ENCODE data around the gene FAM81B. TPM values are rescaled to one million over a fixed set of nuclear protein-coding genes. Genes with fewer than 3 reads are reported as not detected.

Gene FAM81B
- total RNA-seq, 1 experiment from 2014 or later = not detected

DNA sequence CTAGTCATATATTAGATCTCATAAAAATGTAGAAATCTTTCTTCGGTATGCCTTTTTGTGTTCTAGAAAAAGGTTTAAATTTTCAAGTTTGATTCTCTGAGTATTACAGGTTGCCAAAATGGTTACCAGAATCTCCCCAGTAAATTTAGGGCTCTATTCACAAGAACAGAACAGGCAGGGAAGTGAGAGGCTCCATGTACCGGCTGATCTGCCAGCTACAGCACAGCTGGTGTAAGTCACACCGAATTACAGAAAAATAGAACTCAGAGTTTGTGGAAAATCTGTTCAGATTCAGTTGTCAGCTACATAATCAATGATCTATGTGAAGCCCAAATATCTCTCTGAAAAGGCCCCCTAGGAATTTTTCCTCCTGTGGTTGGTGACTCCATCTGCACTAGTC is 10.5 kb downstream of the FAM81B start (continued):
- TF ChIP-seq, protein P1, sequence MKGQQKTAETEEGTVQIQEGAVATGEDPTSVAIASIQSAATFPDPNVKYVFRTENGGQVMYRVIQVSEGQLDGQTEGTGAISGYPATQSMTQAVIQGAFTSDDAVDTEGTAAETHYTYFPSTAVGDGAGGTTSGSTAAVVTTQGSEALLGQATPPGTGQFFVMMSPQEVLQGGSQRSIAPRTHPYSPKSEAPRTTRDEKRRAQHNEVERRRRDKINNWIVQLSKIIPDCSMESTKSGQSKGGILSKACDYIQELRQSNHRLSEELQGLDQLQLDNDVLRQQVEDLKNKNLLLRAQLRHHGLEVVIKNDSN (CRISPR knock-in tag; IDR thresholded peaks at IDR 0.05) = no peak
- TF ChIP-seq FOXJ3 (CRISPR knock-in tag; IDR thresholded peaks at IDR 0.05; ENCODE audit: borderline replicate concordance) = no peak
- no peak for TF ChIP-seq KAT7 (CRISPR knock-in tag; IDR thresholded peaks at IDR 0.05; ENCODE audit: borderline replicate concordance)

GRCh38 chr5:95403996-95404395 is 12.8 kb downstream of the FAM81B start:
- Mint-ChIP-seq H3K4me1 (peaks cover 23% of the 10 kb centered on the region), H3K4me3 (no peak overlapping the region), H3K36me3 (no peaks in the 10 kb centered on the region), H3K27me3 (ENCODE audit: low read depth) (no peaks in the 10 kb centered on the region), H3K27ac (no peak overlapping the region), H3K9me3 (peaks cover 15% of the 10 kb centered on the region)
- DNase-seq (ENCODE audit: low spot score) (no peak), ATAC-seq (no peak)
- TF ChIP-seq STAT6 (CRISPR knock-in tag; conservative IDR thresholded peaks at IDR 0.05; ENCODE audit: low read depth) (no peak), SOX15 (CRISPR knock-in tag; IDR thresholded peaks at IDR 0.05) (no peak), ZBTB43 (CRISPR knock-in tag; IDR thresholded peaks at IDR 0.05) (no peak), NR3C1 (CRISPR knock-in tag; conservative IDR thresholded peaks at IDR 0.05; ENCODE audit: low read depth) (no peak), TCF7 (CRISPR knock-in tag; IDR thresholded peaks at IDR 0.05; ENCODE audit: low read depth) (no peak), ELF4 (CRISPR knock-in tag; IDR thresholded peaks at IDR 0.05; ENCODE audit: low read depth) (no peak)
- TF ChIP-seq, protein P2, sequence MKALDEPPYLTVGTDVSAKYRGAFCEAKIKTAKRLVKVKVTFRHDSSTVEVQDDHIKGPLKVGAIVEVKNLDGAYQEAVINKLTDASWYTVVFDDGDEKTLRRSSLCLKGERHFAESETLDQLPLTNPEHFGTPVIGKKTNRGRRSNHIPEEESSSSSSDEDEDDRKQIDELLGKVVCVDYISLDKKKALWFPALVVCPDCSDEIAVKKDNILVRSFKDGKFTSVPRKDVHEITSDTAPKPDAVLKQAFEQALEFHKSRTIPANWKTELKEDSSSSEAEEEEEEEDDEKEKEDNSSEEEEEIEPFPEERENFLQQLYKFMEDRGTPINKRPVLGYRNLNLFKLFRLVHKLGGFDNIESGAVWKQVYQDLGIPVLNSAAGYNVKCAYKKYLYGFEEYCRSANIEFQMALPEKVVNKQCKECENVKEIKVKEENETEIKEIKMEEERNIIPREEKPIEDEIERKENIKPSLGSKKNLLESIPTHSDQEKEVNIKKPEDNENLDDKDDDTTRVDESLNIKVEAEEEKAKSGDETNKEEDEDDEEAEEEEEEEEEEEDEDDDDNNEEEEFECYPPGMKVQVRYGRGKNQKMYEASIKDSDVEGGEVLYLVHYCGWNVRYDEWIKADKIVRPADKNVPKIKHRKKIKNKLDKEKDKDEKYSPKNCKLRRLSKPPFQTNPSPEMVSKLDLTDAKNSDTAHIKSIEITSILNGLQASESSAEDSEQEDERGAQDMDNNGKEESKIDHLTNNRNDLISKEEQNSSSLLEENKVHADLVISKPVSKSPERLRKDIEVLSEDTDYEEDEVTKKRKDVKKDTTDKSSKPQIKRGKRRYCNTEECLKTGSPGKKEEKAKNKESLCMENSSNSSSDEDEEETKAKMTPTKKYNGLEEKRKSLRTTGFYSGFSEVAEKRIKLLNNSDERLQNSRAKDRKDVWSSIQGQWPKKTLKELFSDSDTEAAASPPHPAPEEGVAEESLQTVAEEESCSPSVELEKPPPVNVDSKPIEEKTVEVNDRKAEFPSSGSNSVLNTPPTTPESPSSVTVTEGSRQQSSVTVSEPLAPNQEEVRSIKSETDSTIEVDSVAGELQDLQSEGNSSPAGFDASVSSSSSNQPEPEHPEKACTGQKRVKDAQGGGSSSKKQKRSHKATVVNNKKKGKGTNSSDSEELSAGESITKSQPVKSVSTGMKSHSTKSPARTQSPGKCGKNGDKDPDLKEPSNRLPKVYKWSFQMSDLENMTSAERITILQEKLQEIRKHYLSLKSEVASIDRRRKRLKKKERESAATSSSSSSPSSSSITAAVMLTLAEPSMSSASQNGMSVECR (CRISPR knock-in tag; IDR thresholded peaks at IDR 0.05; ENCODE audit: borderline replicate concordance) = no peak
- CTCF ChIA-PET = no interaction called here
- POLR2A ChIA-PET = no interaction called here

- H3K4me1 Mint-ChIP-seq = peaks cover 14% of the 10 kb centered on the region
- ChIA-PET CTCF (no interaction called here), POLR2A (no interaction called here)
- H3K27me3 Mint-ChIP-seq (ENCODE audit: low read depth) = no peaks in the 10 kb centered on the region
- H3K4me3 Mint-ChIP-seq = no peak overlapping the region
- peaks cover 15% of the 10 kb centered on the region for H3K9me3 Mint-ChIP-seq
- no peak for DNase-seq (ENCODE audit: low spot score)
- H3K27ac Mint-ChIP-seq = no peak overlapping the region
- no peaks in the 10 kb centered on the region for H3K36me3 Mint-ChIP-seq
- ATAC-seq = no peak
- no peak for TF ChIP-seq GABPB1 (CRISPR knock-in tag; IDR thresholded peaks at IDR 0.05)
- no peak for TF ChIP-seq ZSCAN18 (CRISPR knock-in tag; IDR thresholded peaks at IDR 0.05)
- TF ChIP-seq ZNF416 (CRISPR knock-in tag; IDR thresholded peaks at IDR 0.05) = no peak
- TF ChIP-seq NR1H2 (CRISPR knock-in tag; IDR thresholded peaks at IDR 0.05) = no peak
- no peak for TF ChIP-seq ZNF232 (CRISPR knock-in tag; IDR thresholded peaks at IDR 0.05)
- TF ChIP-seq SMAD3 (CRISPR knock-in tag; IDR thresholded peaks at IDR 0.05; ENCODE audit: borderline replicate concordance) = no peak
- TF ChIP-seq ZNF263 (CRISPR knock-in tag; IDR thresholded peaks at IDR 0.05; ENCODE audit: low read depth) = no peak
- TF ChIP-seq FOXK1 (CRISPR knock-in tag; IDR thresholded peaks at IDR 0.05) = no peak
- no peak for TF ChIP-seq AFF4 (CRISPR knock-in tag; IDR thresholded peaks at IDR 0.05; ENCODE audit: borderline replicate concordance)
These were observed 15.4 kb downstream of the FAM81B start for GRCh38 chr5:95406426-95407090.
